ENCODE measurements around the gene NEDD9. TPM values are rescaled to one million over a fixed set of nuclear protein-coding genes. Genes with fewer than 3 reads are reported as not detected.

NEDD9 gene
- total and polyA plus RNA-seq, 2 of the 13 experiments (the other 11 are each of a cell fraction or from before 2014, with no cell fraction given), result 27.1 to 389 TPM

- TF ChIP-seq ZNF281 (CRISPR knock-in tag; IDR thresholded peaks at IDR 0.05; ENCODE audit: borderline replicate concordance) (0 out of 2 replicates have a peak, but pooled peaks have one; percentile 7), NCOR1 (IDR thresholded peaks at IDR 0.05; ENCODE audit: borderline replicate concordance, low read length) (peak; percentile 75; the same call in 1 of the 2 replicates), HMG20A (CRISPR knock-in tag; IDR thresholded peaks at IDR 0.05; ENCODE audit: borderline replicate concordance) (peak; percentile 95), KAT8 (CRISPR knock-in tag; IDR thresholded peaks at IDR 0.05) (peak; percentile 63), HHEX (CRISPR knock-in tag; IDR thresholded peaks at IDR 0.05) (peak; percentile 48; the same call in 1 of the 2 replicates), CEBPG (CRISPR knock-in tag; IDR thresholded peaks at IDR 0.05) (peak; percentile 99), TBL1XR1 (IDR thresholded peaks at IDR 0.05; ENCODE audit: borderline replicate concordance, low read length, partially characterized antibody) (peak; percentile 90), THAP7 (CRISPR knock-in tag; IDR thresholded peaks at IDR 0.05) (no peak), SP5 (CRISPR knock-in tag; IDR thresholded peaks at IDR 0.05; ENCODE audit: borderline replicate concordance, low read depth) (peak; percentile 43; the same call in 1 of the 2 replicates), KLF16 (CRISPR knock-in tag; IDR thresholded peaks at IDR 0.05) (peak in 1 of 2 experiments; percentile 72; a peak in 1 of 4 replicates), HDAC1 (CRISPR knock-in tag; IDR thresholded peaks at IDR 0.05) (0 out of 2 replicates have a peak, but pooled peaks have one; percentile 26), PHF5A (CRISPR knock-in tag; IDR thresholded peaks at IDR 0.05; ENCODE audit: low read depth, unreplicated experiment) (peak; percentile 35), ZZZ3 (CRISPR knock-in tag; IDR thresholded peaks at IDR 0.05; ENCODE audit: borderline replicate concordance) (peak; percentile 54; the same call in 1 of the 2 replicates), NR2F6 (IDR thresholded peaks at IDR 0.05) (peak; percentile 52), NR2F6 (CRISPR knock-in tag; IDR thresholded peaks at IDR 0.05) (peak; percentile 75), ZNF747 (CRISPR knock-in tag; IDR thresholded peaks at IDR 0.05; ENCODE audit: borderline replicate concordance) (no peak), ZNF382 (CRISPR knock-in tag; IDR thresholded peaks at IDR 0.05; ENCODE audit: borderline replicate concordance) (no peak), GATAD2A (CRISPR knock-in tag; IDR thresholded peaks at IDR 0.05) (peak; percentile 99), CCDC6 (CRISPR knock-in tag; IDR thresholded peaks at IDR 0.05) (no peak), EZH2 (conservative IDR thresholded peaks at IDR 0.05; ENCODE audit: low read depth, low read length) (no peak), NR2F2 (IDR thresholded peaks at IDR 0.05; ENCODE audit: borderline replicate concordance, low read depth) (no peak), KLF11 (CRISPR knock-in tag; IDR thresholded peaks at IDR 0.05) (0 out of 2 replicates have a peak, but pooled peaks have one; percentile 47), ARNT2 (CRISPR knock-in tag; IDR thresholded peaks at IDR 0.05; ENCODE audit: low read depth) (peak; percentile 39; the same call in 1 of the 2 replicates)
These were observed 25.1 kb downstream of the NEDD9 start (continued) for GRCh38 chr6:11207199-11207968.

Data from HepG2 (cell line).